Stomach smooth muscle (tissue), 2 donors: ENCODE measurements around the gene SLC8A2.
A peak's percentile ranks its signal among the peaks of the same experiment; 100 is the strongest.

Experiments used
- H3K27ac ChIP-seq: one replicate; pipeline ENCODE4 v1.7.0; 2013; ENCODE audit warnings: mild to moderate bottlenecking, low read length, inconsistent platforms
- H3K27me3 ChIP-seq, 2 donors: one replicate each; pipeline ENCODE4 v1.7.0; 2013; ENCODE audit warnings: low read length in 2 of 2; ENCODE audit not compliant: insufficient read depth in 2 of 2, control insufficient read depth in 1 of 2
- H3K36me3 ChIP-seq, 2 donors: one replicate each; pipeline ENCODE4 v1.7.0; 2013; ENCODE audit warnings: low read length in 2 of 2; ENCODE audit not compliant: control insufficient read depth in 2 of 2, insufficient read depth in 2 of 2
- H3K4me1 ChIP-seq: one replicate; pipeline ENCODE4 v1.7.0; 2013; ENCODE audit warnings: low read length; ENCODE audit not compliant: control insufficient read depth, insufficient read depth
- H3K4me3 ChIP-seq, 2 donors: one replicate each; pipeline ENCODE4 v1.7.0; 2013; ENCODE audit warnings: low read length in 2 of 2
- H3K9ac ChIP-seq, 2 donors: one replicate each; pipeline ENCODE4 v1.7.0; 2013; ENCODE audit warnings: low read length in 2 of 2, mild to moderate bottlenecking in 1 of 2
- H3K9me3 ChIP-seq, 2 donors: one replicate each; pipeline ENCODE4 v1.7.0; 2013; ENCODE audit warnings: low read length in 2 of 2; ENCODE audit not compliant: control insufficient read depth in 2 of 2
- donor health status: healthy.
- donor health status: Pancreatic carcinoma.

SLC8A2 gene

DNA sequence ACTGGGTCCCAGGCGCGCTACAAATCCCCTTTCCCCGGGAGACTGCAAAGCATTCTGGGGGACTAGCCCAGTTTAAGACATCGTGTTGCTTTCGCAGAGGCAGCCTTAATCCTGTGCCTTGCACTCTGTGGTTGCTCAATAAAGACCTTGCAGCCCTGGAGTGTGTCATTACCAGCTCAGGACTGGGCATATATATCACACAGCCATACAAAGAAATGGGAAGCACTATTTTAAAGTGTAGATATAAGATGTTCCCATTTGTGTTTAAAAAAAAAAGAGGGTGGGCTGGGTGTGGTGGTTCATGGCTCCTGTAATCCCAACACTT is 32.1 kb upstream of the SLC8A2 start:
- Histone ChIP-seq H3K27ac (no peak overlapping the region), H3K27me3 (no peaks in the 10 kb centered on the region), H3K9me3 (no peaks in the 10 kb centered on the region), H3K36me3 (peaks cover 32 to 42% of the 10 kb centered on the region in 2 donors), H3K4me1 (peaks cover 30% of the 10 kb centered on the region), H3K4me3 (no peak overlapping the region), H3K9ac (no peak overlapping the region)

DNA sequence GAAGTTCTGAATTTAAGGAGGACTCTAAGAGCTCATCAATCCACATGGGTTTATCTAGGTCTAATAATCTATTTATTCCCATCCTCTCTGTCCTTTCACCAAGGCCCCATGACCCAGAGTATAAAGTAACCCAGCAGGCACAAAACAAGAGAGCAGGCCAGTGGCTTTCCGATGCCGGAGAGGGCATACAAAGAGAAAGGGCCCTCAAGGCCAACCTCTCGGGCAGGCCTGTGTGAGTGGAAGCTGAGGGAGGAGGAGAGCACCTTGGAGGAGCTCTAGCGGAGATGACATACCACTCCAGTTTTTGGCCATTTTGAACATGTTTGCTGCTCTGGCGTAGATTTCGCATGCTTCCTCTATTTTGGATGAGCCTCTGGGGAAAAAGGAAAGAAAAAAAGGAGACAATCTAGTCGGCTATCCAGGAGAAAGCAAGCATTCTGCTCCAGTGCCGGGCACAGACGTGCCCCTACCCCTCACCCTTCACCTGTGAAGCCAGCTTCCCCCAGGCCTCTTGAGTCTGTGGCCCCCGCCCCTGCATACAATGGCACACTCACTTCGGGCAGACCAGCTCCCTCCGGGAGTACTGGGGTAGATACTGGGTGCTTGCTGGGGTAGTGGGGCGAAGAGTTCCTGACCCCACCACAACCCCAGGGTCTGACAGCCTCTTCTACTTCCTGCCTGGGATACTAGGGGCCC is 31.6 kb upstream of the SLC8A2 start:
- no peak overlapping the region for H3K4me3 ChIP-seq
- H3K36me3 ChIP-seq, result peaks cover 32 to 46% of the 10 kb centered on the region in 2 donors
- peaks cover 25% of the 10 kb centered on the region for H3K4me1 ChIP-seq
- H3K9me3 ChIP-seq, result no peaks in the 10 kb centered on the region
- H3K9ac ChIP-seq, result no peak overlapping the region
- H3K27me3 ChIP-seq, result no peaks in the 10 kb centered on the region
- H3K27ac ChIP-seq, result no peak overlapping the region

DNA sequence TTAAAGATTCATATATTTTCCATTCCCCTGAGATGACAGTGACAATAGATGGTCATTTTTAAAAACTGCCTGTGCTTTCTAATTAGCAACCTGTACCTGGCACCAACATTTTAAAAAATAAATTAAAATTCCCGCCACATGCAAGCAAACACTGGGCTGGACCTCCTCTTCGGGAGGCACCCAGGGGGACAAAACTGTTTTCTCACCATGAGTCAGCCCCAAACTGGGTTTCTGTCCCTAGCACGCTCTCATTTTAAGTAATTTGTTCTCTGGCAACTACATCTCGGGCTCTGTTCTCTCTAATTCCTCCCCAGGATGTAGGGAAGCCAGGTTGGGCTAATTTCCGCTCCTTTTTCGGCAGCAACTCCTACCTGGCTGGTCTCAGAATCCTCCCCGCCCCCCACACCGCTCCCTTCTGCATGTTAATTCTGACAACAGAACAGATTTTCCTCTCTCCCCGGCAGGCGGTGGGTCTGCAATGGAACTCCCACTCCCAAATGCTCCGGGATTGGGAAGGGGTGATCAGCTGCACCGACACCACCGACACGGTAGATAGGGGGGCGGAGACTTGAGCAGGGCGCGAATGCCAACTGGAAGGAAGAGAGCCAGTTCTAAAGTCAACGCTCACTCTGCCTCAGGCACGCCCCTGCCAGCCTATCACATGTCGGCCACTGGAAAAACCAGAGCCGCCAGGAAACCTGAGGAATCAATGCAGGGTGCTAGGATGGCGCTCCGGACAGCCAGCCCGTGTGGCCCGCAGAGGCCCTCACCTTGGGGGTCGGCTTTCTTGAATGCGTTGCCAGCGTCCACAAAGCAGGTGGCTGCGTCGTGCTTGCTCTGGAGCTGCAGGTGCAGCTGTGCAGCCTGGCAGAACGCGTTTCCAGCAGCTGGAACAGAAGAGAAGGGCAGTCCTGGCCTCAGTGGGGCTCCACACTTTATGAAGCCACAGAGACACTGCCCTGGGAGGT is 28.5 kb upstream of the SLC8A2 start:
- peaks cover 52% of the 10 kb centered on the region in 2 donors for H3K36me3 ChIP-seq
- peaks cover 4% of the 10 kb centered on the region for H3K4me1 ChIP-seq
- H3K4me3 ChIP-seq, result no peak overlapping the region
- no peak overlapping the region for H3K9ac ChIP-seq
- H3K9me3 ChIP-seq, result no peaks in the 10 kb centered on the region
- no peak overlapping the region for H3K27ac ChIP-seq
- no peaks in the 10 kb centered on the region for H3K27me3 ChIP-seq

DNA sequence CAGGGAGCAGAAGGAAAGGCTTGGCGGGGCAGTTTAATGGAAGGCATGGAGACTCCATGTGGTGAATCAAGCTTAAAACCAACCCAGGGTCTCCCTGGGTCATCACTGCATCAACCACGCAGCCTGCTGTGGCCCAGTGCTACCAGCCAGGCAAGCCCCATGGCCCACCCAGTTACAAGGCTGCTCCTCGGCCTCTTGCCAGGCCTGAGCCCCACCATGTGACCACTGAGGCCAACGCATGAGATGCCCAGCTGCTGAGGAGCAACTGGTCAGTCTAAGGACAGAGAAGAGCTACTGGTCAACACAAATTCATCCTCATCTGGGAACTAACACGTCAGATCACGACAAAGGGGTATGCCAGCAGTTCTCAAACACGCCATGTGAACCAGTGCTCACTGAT is 27.7 kb upstream of the SLC8A2 start:
- H3K36me3 ChIP-seq, result peaks cover 52% of the 10 kb centered on the region in 2 donors
- H3K27me3 ChIP-seq, result no peaks in the 10 kb centered on the region
- peaks cover 4% of the 10 kb centered on the region for H3K4me1 ChIP-seq
- no peak overlapping the region for H3K27ac ChIP-seq
- H3K9me3 ChIP-seq, result no peaks in the 10 kb centered on the region
- no peak overlapping the region for H3K9ac ChIP-seq
- H3K4me3 ChIP-seq, result no peak overlapping the region

DNA sequence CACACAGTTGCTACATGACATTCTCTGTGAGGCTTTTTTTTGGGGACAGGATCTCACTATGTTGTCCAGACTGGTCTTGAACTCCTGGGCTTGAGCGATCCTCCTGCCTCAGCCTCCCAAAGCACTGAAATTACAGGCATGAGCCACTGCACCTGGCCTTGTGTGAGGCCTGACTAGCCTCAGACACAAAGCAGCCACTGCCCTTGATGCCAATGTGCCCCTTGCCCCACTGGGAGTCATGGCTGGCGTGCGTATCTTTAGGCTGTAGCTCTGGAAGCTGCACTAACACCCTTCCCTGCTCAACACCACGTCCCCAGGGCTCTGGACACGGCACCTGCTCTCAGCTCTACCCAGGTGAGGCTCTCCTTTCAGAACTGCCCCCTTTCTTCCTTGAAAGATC is 26.9 kb upstream of the SLC8A2 start:
- no peak overlapping the region for H3K27ac ChIP-seq
- H3K9me3 ChIP-seq, result no peaks in the 10 kb centered on the region
- H3K9ac ChIP-seq, result no peak overlapping the region
- peaks cover 4% of the 10 kb centered on the region for H3K4me1 ChIP-seq
- H3K4me3 ChIP-seq, result no peak overlapping the region
- peaks cover 46 to 48% of the 10 kb centered on the region in 2 donors for H3K36me3 ChIP-seq
- H3K27me3 ChIP-seq, result no peaks in the 10 kb centered on the region

DNA sequence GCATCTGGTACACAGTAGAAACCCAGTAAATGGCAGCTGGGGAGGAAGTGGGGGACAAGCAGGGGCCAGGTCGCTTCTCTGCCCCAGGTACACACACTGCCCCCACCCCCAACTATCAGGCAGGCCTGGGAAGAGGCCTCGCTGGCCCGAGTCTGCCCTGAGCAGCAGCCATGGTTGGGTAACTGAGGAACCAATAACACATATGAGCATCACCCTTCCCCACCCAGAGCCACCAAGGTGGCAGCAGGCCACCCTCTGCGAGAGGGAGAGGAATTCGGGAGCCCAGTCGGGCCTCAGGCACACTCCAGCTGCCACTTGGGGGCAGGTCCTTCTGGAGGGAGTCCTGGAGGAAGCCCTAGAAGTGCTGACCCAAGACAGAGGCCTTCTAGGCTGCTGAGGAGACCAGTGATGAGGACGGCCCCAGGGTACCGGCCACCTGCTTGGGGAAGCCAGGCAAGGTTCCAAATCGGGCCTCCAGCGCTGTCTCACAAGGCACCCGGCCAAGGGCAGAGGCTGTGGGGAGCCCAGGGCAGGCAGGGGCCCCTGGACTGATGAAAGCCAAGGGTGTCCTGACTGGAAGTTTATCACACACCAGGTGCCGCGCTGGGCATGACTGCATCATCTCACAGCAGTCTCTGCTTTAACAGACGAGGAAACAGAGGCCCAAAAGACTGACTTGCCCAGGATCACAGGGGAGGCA is 26.3 kb upstream of the SLC8A2 start:
- Histone ChIP-seq H3K9me3 (no peaks in the 10 kb centered on the region), H3K27ac (no peak overlapping the region), H3K4me3 (no peak overlapping the region), H3K36me3 (peaks cover 41 to 45% of the 10 kb centered on the region in 2 donors), H3K4me1 (peaks cover 4% of the 10 kb centered on the region), H3K9ac (no peak overlapping the region), H3K27me3 (no peaks in the 10 kb centered on the region)

DNA sequence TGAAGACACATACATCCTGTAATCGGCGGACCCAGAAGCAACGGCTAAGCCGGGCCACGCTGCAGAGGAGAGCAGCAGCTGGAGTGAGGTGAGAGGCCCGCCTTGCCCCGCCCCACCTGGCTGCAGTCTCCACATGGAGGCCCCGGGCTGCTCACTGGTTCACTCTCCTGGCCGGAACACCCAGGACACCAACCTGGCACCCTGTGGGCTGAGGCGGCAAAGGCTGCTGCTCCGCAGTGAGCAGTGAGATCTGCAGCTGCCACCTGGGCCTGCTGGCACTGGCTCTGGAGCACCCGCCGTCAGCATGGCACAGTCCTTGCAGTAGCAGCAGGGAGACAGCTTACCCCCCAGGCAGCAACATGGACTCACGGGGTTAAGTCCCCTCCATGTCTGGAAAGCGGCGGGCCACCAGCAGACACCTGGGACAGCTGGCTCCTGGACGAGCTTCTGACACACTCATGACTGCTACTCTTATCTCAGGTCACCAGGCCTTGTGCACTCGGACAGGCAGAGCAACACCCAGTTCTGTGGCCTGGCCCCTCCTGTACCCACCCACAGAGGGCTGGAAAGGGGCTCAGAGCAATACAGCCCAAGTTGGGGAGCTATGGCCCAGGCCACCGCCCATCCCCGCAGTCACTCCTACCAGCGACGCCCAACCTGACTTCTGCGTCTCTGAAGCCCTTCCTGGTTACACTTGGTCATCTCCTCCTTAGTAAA is 25.5 kb upstream of the SLC8A2 start:
- no peak overlapping the region for H3K4me3 ChIP-seq
- peaks cover 4% of the 10 kb centered on the region for H3K4me1 ChIP-seq
- no peaks in the 10 kb centered on the region for H3K9me3 ChIP-seq
- no peak overlapping the region for H3K9ac ChIP-seq
- no peaks in the 10 kb centered on the region for H3K27me3 ChIP-seq
- no peak overlapping the region for H3K27ac ChIP-seq
- peaks cover 36 to 44% of the 10 kb centered on the region in 2 donors for H3K36me3 ChIP-seq

DNA sequence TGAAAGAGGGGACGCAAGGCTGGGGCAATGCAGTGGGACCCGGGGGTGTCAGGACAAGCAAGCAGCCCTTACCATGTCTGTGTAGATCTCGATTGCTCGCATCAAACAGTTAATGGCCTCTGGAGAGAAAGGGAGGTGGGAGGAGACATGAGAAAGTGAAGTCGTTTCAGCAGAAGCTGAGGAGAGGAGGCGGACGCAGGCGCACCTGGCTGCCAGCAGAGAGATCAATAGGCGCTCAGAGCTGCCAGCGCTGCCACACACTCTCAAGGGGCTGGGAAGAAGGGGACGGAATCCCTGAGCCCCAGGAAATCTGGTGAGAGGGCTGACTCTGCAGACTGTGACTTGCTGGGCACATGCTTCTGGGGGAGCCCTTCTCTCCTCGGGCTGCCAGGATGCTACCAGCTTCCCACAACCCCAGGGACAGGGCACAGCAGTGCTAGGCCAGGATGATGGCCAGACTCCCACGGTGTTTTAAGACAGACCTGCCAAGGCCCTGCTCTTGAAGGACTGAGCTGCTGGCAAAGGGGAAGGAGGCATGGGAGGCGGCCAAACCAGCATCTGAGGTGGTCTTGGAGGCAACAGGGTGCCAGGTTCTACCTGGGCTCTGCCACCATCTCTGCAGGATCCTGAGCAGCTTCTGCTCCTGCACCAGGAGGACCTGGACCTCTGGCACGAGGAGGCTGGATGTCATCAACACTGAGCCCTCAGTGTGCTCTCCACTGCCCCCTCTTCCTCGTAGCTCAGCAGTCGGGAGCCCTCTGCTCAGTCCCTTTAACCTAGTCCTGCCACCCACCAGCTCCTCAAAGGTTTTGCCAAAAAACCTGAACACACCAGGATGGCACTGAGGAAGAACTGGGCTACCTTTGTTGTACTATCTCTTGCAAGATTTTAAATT is 24.0 kb upstream of the SLC8A2 start:
- H3K36me3 ChIP-seq, result peaks cover 39 to 49% of the 10 kb centered on the region in 2 donors
- H3K4me1 ChIP-seq, result no peaks in the 10 kb centered on the region
- no peak overlapping the region for H3K9ac ChIP-seq
- peak overlapping the region; percentile 6 for H3K27ac ChIP-seq
- no peak overlapping the region for H3K4me3 ChIP-seq
- H3K27me3 ChIP-seq, result no peaks in the 10 kb centered on the region
- H3K9me3 ChIP-seq, result no peaks in the 10 kb centered on the region

DNA sequence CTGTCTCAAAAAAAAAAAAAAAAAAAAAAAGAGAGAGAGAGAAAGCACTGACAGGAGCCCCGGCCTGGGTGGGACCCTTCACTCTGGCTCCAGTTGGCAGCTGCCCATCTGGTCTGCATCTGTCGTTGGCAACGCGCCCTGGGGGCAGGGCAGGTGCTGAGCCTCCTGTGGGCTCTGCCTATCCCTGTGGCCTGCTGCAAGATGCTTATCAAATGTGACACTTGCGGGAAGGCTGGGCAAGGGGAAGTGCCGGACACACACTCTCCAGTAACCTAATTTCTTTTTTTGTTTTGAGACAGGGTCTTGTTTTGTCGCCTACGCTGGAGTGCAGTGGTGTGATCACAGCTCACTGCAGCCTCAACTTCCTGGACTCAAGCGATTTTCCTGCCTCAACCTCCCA is 23.0 kb upstream of the SLC8A2 start:
- Histone ChIP-seq H3K4me1 (no peaks in the 10 kb centered on the region), H3K9me3 (no peaks in the 10 kb centered on the region), H3K27ac (no peak overlapping the region), H3K4me3 (no peak overlapping the region), H3K9ac (no peak overlapping the region), H3K36me3 (peaks cover 38 to 48% of the 10 kb centered on the region in 2 donors), H3K27me3 (no peaks in the 10 kb centered on the region)
